CD4-positive, alpha-beta T cell (primary cell): ENCODE results near the gene RAB27A. TPM values are rescaled to one million over a fixed set of nuclear protein-coding genes. Genes with fewer than 3 reads are reported as not detected.

Source experiments
- ATAC-seq: fragments of 200-7000 bp; cut with Tn5 transposase; one replicate; pipeline ENCODE4 v1.10.0; 2022; ENCODE audit warnings: mild to moderate bottlenecking; ENCODE audit not compliant: poor library complexity
- CTCF ChIA-PET: fragments of 350-600 bp; sonication (Branson Sonifier 250); formaldehyde crosslinking; loops from one replicate; lab custom pipeline; 2021; ENCODE audit warnings: antibody characterized with exemption, inconsistent platforms; lab: Charles Lee
- POLR2A ChIA-PET: fragments of 350-600 bp; sonication (Branson Sonifier 250); formaldehyde crosslinking; loops from one replicate; lab custom pipeline; 2021; ENCODE audit warnings: antibody characterized with exemption, inconsistent platforms; lab: Charles Lee
- DNase-seq, 14 experiments: peaks; one replicate each; pipeline ENCODE4 v3.0.0-alpha.2; 2013 to 2020; ENCODE audit warnings: mixed read lengths in 2 of 14
- H3K27ac ChIP-seq, 2 donors: one replicate each; pipeline versions ENCODE4 v1.5.1 to v1.7.0; 2013; ENCODE audit warnings: low read length in 2 of 2, low read depth in 1 of 2, mild to moderate bottlenecking in 1 of 2
- H3K27me3 ChIP-seq, 2 experiments: 1 replicate in 1 of 2; 2 replicates in 1 of 2; pipeline versions ENCODE4 v1.6.1 to v1.7.0; 2013; ENCODE audit warnings: low read length in 2 of 2, control low read depth in 1 of 2, mild to moderate bottlenecking in 1 of 2, moderate library complexity in 1 of 2; ENCODE audit not compliant: insufficient read depth in 2 of 2, control insufficient read depth in 1 of 2
- H3K36me3 ChIP-seq: one replicate; pipeline ENCODE4 v1.6.1; 2013; ENCODE audit warnings: low read length, control low read depth; ENCODE audit not compliant: insufficient read depth
- H3K4me1 ChIP-seq: one replicate; pipeline ENCODE4 v1.6.1; 2013; ENCODE audit warnings: low read length, control low read depth; ENCODE audit not compliant: insufficient read depth
- H3K4me3 ChIP-seq: one replicate; pipeline ENCODE4 v1.5.1; 2013; ENCODE audit warnings: mild to moderate bottlenecking, low read length, moderate library complexity
- H3K9me3 ChIP-seq, 2 experiments: 1 replicate in 1 of 2; 2 replicates in 1 of 2; pipeline versions ENCODE4 v1.6.1 to v1.7.0; 2013; ENCODE audit warnings: low read length in 2 of 2, mild to moderate bottlenecking in 2 of 2, control low read depth in 1 of 2, moderate library complexity in 1 of 2; ENCODE audit not compliant: control insufficient read depth in 1 of 2, insufficient read depth in 1 of 2
- H3K27ac Mint-ChIP-seq: one replicate; pipeline ENCODE4 v1.8.0; 2020; ENCODE audit warnings: mixed read lengths
- H3K27me3 Mint-ChIP-seq: one replicate; pipeline ENCODE4 v1.8.0; 2021; ENCODE audit warnings: mixed read lengths
- H3K36me3 Mint-ChIP-seq: one replicate; pipeline ENCODE4 v1.8.0; 2021; ENCODE audit warnings: low read depth, mixed read lengths
- H3K4me1 Mint-ChIP-seq: one replicate; pipeline ENCODE4 v1.8.0; 2021; ENCODE audit warnings: low read depth, mixed read lengths
- H3K4me3 Mint-ChIP-seq: one replicate; pipeline ENCODE4 v1.8.0; 2020; ENCODE audit warnings: mild to moderate bottlenecking, mixed read lengths
- H3K9me3 Mint-ChIP-seq: one replicate; pipeline ENCODE4 v1.8.0; 2020; ENCODE audit warnings: mixed read lengths
- intact Hi-C, 2 experiments: fragments of 100-400 bp; cut with DNase I in 1 of 2; cut with micrococcal nuclease in 1 of 2; formaldehyde crosslinking; loops; one replicate each; pipeline versions ENCODE4 v1.15.1 to v1.9.0; 2023 to 2025; cut with DNase I, micrococcal nuclease
- total RNA-seq, 174 experiments: library from RNA in 2 of 174; stranded (reverse) in 2 of 174; gene quantifications; one replicate each; pipeline ENCODE4 v1.2.3 and lab custom pipeline; 2021 to 2026
- TF ChIP-seq, protein P1 (sequence below): fragments of 200-600 bp; IDR thresholded peaks from one replicate; pipeline ENCODE4 v1.8.0; 2022; ENCODE audit warnings: antibody characterized with exemption, mild to moderate bottlenecking

Gene RAB27A
- total RNA-seq, 2 experiments from 2014 or later: 9.0 TPM

DNA sequence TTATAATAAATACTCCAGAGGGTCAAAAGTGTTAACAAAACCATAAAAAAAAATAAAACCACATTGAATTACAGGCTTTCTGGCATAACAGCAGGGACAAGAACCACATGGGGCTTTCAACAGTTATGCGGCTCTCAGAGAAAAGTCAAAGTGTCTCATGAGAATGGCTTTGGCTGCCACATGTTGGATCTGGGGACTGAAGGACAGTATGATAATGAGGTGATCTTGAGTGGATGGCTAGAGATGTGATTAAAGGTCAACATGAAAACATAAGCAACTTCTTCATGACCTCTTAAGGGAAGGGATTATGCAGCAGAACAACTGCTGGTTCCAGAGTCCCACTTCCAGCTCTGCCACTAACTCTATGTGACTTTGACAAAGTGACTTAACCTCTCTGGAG lies 5.2 kb downstream of the RAB27A start:
- no peaks in the 10 kb centered on the region for H3K9me3 Mint-ChIP-seq
- TF ChIP-seq, protein P1, sequence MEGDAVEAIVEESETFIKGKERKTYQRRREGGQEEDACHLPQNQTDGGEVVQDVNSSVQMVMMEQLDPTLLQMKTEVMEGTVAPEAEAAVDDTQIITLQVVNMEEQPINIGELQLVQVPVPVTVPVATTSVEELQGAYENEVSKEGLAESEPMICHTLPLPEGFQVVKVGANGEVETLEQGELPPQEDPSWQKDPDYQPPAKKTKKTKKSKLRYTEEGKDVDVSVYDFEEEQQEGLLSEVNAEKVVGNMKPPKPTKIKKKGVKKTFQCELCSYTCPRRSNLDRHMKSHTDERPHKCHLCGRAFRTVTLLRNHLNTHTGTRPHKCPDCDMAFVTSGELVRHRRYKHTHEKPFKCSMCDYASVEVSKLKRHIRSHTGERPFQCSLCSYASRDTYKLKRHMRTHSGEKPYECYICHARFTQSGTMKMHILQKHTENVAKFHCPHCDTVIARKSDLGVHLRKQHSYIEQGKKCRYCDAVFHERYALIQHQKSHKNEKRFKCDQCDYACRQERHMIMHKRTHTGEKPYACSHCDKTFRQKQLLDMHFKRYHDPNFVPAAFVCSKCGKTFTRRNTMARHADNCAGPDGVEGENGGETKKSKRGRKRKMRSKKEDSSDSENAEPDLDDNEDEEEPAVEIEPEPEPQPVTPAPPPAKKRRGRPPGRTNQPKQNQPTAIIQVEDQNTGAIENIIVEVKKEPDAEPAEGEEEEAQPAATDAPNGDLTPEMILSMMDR: no peak
- H3K36me3 Mint-ChIP-seq: peaks cover 7% of the 10 kb centered on the region
- H3K27ac Mint-ChIP-seq: peak overlapping the region; percentile 94
- no peak for DNase-seq
- H3K4me1 Mint-ChIP-seq: peaks cover 92% of the 10 kb centered on the region
- intact Hi-C loops: no loop called here
- H3K4me3 Mint-ChIP-seq: peak overlapping the region; percentile 9
- H3K36me3 ChIP-seq: no peaks in the 10 kb centered on the region
- ChIA-PET POLR2A (interaction anchor here (3.0 kb wide), 1 partner anchor 17 kb away, joined by 12 read pairs; no protein-coding TSS in a partner anchor), CTCF (interaction anchor here (0.6 to 1.0 kb wide), 2 partner anchors 67 to 88 kb away, joined by 3 read pairs; partner anchors contain the start of gene RSL24D1)
- ATAC-seq: no peak
- H3K27ac ChIP-seq: peak overlapping the region in 1 of 2 donors; percentile 56
- H3K4me3 ChIP-seq: no peak overlapping the region
- no peaks in the 10 kb centered on the region for H3K27me3 ChIP-seq
- H3K9me3 ChIP-seq: no peaks in the 10 kb centered on the region
- peaks cover 71% of the 10 kb centered on the region for H3K4me1 ChIP-seq
- no peaks in the 10 kb centered on the region for H3K27me3 Mint-ChIP-seq

DNA sequence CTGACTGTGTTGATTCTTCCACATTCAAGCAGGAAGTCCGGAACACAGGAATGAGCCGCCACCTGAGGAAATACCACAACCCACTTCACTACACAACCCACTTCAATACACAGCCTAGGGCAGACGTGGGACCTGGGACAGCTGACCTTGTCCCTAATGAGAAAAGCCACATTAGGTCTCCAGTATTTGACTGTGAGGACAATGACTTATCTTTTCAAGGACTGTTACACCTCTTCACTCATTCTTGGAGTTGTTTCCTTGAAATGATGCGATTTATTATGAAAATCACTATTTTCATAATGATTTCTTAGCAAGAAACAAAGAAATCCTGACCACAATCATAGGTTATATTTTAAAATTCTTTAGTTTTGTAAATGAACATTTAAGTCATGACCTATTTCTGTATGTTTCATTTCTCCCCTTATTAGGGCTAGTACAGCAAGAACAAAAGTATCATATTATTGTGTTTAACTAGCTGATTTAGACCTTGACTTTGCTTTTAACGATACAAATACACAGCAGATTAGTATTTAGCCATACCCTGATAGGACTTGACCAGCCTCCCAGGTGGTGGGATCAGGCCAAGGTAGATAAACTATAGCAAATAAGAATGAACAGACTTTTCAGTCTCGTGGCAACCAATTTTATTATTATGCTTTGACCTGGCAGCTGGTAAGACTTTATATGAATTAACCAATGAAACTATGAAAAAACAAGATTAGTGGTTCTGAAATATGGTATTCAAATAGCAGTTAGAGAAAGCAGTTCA lies 6.0 kb downstream of the RAB27A start:
- Mint-ChIP-seq H3K4me3 (no peak overlapping the region), H3K27me3 (no peaks in the 10 kb centered on the region), H3K27ac (peak overlapping the region; percentile 94), H3K4me1 (peaks cover 96% of the 10 kb centered on the region), H3K36me3 (peaks cover under 1% of the 10 kb centered on the region), H3K9me3 (no peaks in the 10 kb centered on the region)
- Histone ChIP-seq H3K27me3 (no peaks in the 10 kb centered on the region), H3K4me3 (no peak overlapping the region), H3K4me1 (peaks cover 73% of the 10 kb centered on the region), H3K9me3 (no peaks in the 10 kb centered on the region), H3K27ac (peak overlapping the region; percentile 55 to 56), H3K36me3 (no peaks in the 10 kb centered on the region)
- DNase-seq: peak in 1 of 14 experiments; percentile 26
- ATAC-seq: no peak
- POLR2A ChIA-PET: interaction anchor here (0.5 to 3.0 kb wide), 2 partner anchors 16 to 36 kb away, joined by 4 to 12 read pairs; no protein-coding TSS in a partner anchor
- TF ChIP-seq, protein P1: no peak
- CTCF ChIA-PET: no interaction called here
- intact Hi-C loops: no loop called here

DNA sequence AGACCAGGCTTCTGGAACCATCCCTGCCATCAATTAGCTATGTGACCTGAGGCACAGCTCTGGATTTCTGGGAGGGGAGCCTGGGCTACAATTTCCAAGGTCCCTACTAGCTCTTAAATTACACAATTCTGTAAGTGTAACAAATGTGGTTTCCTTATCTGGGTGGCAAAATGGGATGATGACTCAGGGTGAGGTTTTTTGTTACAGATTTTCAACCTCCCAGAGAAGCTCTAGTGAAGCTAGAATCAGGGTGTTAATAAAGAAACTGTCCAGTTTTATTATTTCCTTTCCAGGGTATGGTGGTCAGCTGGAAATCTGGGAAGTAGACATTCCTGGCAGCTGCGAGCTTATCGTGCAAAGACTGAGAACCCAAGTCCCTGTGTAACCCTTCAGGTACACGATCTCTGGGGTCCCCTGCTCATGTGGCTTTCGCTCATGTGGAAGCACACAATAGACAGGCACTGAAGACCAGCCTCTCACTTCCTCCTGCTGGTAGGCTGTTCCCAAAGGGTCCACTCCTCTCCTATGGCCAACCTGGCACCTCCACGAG lies 7.3 kb downstream of the RAB27A start:
- peak in 4 of 14 experiments; percentile 27 to 76 (median 66) for DNase-seq
- peak; percentile 34 for ATAC-seq
- intact Hi-C loops: loop anchor here in 1 of 2 experiments (1.0 kb wide), 1 partner anchor 8 kb away; no protein-coding TSS in a partner anchor
- peak overlapping the region; percentile 18 for H3K4me3 Mint-ChIP-seq
- ChIA-PET CTCF (interaction anchor here (0.8 kb wide), 1 partner anchor 85 kb away, joined by 3 read pairs; no protein-coding TSS in a partner anchor), POLR2A (interaction anchor here (1.0 to 1.5 kb wide), 4 partner anchors 12 to 85 kb away, joined by 3 to 7 read pairs (median 5); partner anchors contain the start of genes PIGB, PIGBOS1 and RSL24D1)
- H3K27ac Mint-ChIP-seq: peak overlapping the region; percentile 94
- Histone ChIP-seq H3K9me3 (no peaks in the 10 kb centered on the region), H3K36me3 (no peaks in the 10 kb centered on the region), H3K27me3 (no peaks in the 10 kb centered on the region), H3K27ac (peak overlapping the region; percentile 55 to 56), H3K4me3 (no peak overlapping the region), H3K4me1 (peaks cover 76% of the 10 kb centered on the region)
- no peaks in the 10 kb centered on the region for H3K9me3 Mint-ChIP-seq
- TF ChIP-seq, protein P1: no peak
- peaks cover 96% of the 10 kb centered on the region for H3K4me1 Mint-ChIP-seq
- no peaks in the 10 kb centered on the region for H3K36me3 Mint-ChIP-seq
- H3K27me3 Mint-ChIP-seq: no peaks in the 10 kb centered on the region
